Measurements from ENCODE around the gene ZGPAT. TPM values are rescaled to one million over a fixed set of nuclear protein-coding genes. Genes with fewer than 3 reads are reported as not detected.
A peak's percentile ranks its signal among the peaks of the same experiment; 100 is the strongest.

Gene ZGPAT
- total RNA-seq, 1 experiment from 2014 or later, result 27.2 TPM

DNA sequence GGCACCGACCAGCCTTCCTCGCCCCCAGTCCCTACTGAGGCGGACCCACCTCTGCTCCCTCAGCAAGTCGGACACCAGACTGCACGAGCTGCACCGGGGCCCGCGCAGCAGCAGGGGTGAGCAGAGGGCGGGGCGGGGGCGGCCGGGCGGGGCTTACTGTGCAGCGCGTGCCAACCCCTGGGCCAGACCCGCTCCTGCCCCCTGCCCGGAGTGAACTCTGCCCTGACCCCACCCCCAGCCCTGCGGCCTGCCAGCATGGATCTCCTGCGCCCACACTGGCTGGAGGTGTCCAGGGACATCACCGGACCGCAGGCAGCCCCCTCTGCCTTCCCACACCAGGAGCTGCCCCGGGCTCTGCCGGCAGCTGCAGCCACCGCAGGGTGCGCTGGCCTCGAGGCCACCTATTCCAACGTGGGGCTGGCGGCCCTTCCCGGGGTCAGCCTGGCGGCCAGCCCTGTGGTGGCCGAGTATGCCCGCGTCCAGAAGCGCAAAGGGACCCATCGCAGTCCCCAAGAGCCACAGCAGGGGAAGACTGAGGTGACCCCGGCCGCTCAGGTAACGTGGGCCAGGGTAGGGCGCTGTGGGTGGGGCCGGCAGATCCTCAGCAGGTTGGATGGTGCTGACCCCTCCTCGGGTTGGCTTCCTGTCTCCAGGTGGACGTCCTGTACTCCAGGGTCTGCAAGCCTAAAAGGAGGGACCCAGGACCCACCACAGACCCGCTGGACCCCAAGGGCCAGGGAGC lies 30.3 kb downstream of the ZGPAT start:
- intact Hi-C loops (cut with micrococcal nuclease; ENCODE audit: unreplicated experiment), result no loop called here
- TF ChIP-seq, protein P1, sequence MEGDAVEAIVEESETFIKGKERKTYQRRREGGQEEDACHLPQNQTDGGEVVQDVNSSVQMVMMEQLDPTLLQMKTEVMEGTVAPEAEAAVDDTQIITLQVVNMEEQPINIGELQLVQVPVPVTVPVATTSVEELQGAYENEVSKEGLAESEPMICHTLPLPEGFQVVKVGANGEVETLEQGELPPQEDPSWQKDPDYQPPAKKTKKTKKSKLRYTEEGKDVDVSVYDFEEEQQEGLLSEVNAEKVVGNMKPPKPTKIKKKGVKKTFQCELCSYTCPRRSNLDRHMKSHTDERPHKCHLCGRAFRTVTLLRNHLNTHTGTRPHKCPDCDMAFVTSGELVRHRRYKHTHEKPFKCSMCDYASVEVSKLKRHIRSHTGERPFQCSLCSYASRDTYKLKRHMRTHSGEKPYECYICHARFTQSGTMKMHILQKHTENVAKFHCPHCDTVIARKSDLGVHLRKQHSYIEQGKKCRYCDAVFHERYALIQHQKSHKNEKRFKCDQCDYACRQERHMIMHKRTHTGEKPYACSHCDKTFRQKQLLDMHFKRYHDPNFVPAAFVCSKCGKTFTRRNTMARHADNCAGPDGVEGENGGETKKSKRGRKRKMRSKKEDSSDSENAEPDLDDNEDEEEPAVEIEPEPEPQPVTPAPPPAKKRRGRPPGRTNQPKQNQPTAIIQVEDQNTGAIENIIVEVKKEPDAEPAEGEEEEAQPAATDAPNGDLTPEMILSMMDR (conservative IDR thresholded peaks at IDR 0.05), result no peak
- no peak for TF ChIP-seq EZH2 (IDR thresholded peaks at IDR 0.05; ENCODE audit: low read depth)
- Histone ChIP-seq H3K9me3 (ENCODE audit: insufficient read depth, low read depth) (no peaks in the 10 kb centered on the region), H2AFZ (no peak overlapping the region), H3K4me2 (no peak overlapping the region), H3K4me1 (replicated peaks; ENCODE audit: insufficient read depth) (peaks cover 9% of the 10 kb centered on the region), H4K20me1 (ENCODE audit: insufficient read depth) (peaks cover 7% of the 10 kb centered on the region), H3K36me3 (ENCODE audit: low read depth) (no peaks in the 10 kb centered on the region), H3K27me3 (ENCODE audit: insufficient read depth, low read depth) (no peaks in the 10 kb centered on the region), H3K4me3 (no peak overlapping the region), H3K79me2 (ENCODE audit: low read depth) (peaks cover 10% of the 10 kb centered on the region; the same call in 1 of the 2 replicates), H3K27ac (no peak overlapping the region), H3K9me2 (ENCODE audit: insufficient read depth) (no peaks in the 10 kb centered on the region), H3F3A (ENCODE audit: insufficient read depth, low read depth) (peaks cover 24% of the 10 kb centered on the region)
- ChIA-PET CTCF (no interaction called here), POLR2A (ENCODE audit: unreplicated experiment) (no interaction called here)
- DNase-seq, result no peak
- BruUV-seq (replicated peaks), result no TSS peak

DNA sequence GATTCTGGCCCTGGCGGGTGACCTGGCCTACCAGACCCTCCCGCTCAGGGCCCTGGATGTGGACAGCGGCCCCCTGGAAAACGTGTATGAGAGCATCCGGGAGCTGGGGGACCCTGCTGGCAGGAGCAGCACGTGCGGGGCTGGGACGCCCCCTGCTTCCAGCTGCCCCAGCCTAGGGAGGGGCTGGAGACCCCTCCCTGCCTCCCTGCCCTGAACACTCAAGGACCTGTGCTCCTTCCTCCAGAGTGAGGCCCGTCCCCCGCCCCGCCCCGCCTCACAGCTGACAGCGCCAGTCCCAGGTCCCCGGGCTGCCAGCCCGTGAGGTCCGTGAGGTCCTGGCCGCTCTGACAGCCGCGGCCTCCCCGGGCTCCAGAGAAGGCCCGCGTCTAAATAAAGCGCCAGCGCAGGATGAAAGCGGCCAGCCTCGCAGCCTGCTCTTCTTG lies 30.9 kb downstream of the ZGPAT start:
- intact Hi-C loops (cut with micrococcal nuclease; ENCODE audit: unreplicated experiment), result no loop called here
- peaks cover 10% of the 10 kb centered on the region; the same call in 1 of the 2 replicates for H3K79me2 ChIP-seq (ENCODE audit: low read depth)
- H3K27ac ChIP-seq, result no peak overlapping the region
- H3K27me3 ChIP-seq (ENCODE audit: insufficient read depth, low read depth), result no peaks in the 10 kb centered on the region
- peaks cover 9% of the 10 kb centered on the region for H3K4me1 ChIP-seq (replicated peaks; ENCODE audit: insufficient read depth)
- H3K4me2 ChIP-seq, result no peak overlapping the region
- no peak overlapping the region for H2AFZ ChIP-seq
- BruUV-seq (replicated peaks), result no TSS peak
- no peak overlapping the region for H3K4me3 ChIP-seq
- H3K9me2 ChIP-seq (ENCODE audit: insufficient read depth), result no peaks in the 10 kb centered on the region
- POLR2A ChIA-PET (ENCODE audit: unreplicated experiment), result interaction anchor here (0.6 kb wide), 1 partner anchor 97 kb away, joined by 3 read pairs; no protein-coding TSS in a partner anchor
- no peak for DNase-seq
- H4K20me1 ChIP-seq (ENCODE audit: insufficient read depth), result peaks cover 5% of the 10 kb centered on the region; the same call in 1 of the 2 replicates
- TF ChIP-seq, protein P1 (conservative IDR thresholded peaks at IDR 0.05), result no peak
- TF ChIP-seq EZH2 (IDR thresholded peaks at IDR 0.05; ENCODE audit: low read depth), result no peak
- CTCF ChIA-PET, result interaction anchor here (0.7 kb wide), 1 partner anchor 30 kb away, joined by 6 read pairs; no protein-coding TSS in a partner anchor
- no peaks in the 10 kb centered on the region for H3K9me3 ChIP-seq (ENCODE audit: insufficient read depth, low read depth)
- no peaks in the 10 kb centered on the region for H3K36me3 ChIP-seq (ENCODE audit: low read depth)
- H3F3A ChIP-seq (ENCODE audit: insufficient read depth, low read depth), result peaks cover 30% of the 10 kb centered on the region

DNA sequence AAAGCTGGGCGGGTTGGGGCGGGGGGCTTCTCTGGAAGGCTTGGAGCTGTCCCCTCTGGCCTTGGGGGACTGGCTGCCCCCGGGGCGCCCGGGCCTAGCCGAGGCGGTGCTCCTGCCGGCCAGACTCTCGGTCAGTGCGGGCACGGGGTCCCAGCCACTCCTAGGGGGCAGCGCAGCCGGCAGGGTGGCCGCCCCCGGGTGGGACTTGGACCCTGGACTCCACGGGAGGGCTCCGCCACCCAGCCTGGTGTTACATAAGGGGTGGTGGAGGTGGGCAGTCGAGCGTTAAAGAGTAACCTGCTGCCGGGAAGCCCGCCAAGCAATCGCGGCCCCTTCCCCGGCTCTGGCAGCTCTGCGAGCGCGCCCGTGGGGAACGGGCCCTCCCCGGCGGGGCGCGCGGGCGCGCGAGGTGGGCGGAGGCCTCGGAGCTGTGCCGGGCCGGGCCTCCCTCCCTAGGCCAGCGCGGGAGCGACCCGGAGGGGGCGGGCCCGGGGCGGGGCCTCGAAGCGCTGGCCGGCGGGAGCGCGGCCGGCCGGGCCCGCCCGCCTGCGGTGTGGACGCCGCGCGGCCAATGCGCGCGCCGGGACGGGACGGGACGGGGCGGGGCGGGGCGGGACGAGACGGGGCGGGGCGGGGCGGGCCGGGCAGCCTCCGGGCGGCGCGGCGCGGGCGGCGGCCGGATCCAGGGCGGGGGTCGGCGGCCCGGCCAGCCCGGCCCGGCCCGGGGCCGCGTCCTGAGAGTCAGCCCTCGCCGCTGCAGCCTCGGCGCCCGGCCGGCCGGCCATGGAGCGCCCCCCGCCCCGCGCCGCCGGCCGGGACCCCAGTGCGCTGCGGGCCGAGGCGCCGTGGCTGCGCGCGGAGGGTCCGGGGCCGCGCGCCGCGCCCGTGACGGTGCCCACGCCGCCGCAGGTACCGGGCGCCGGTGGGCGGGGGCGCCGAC lies 31.6 kb downstream of the ZGPAT start, which contains the start of gene SLC2A4RG:
Gene SLC2A4RG, plus strand, starts transcription at position 647 of the 940 bp plus-strand sequence. Its CDS starts 137 bp downstream, at position 784.
- Histone ChIP-seq H3K27me3 (ENCODE audit: insufficient read depth, low read depth) (no peaks in the 10 kb centered on the region), H3K4me2 (peak within 1 kb of the TSS; percentile 74), H2AFZ (peak within 1 kb of the TSS; percentile 46), H3K9me3 (ENCODE audit: insufficient read depth, low read depth) (no peaks in the 10 kb centered on the region), H3F3A (ENCODE audit: insufficient read depth, low read depth) (peaks cover 37% of the 10 kb centered on the region), H3K9me2 (ENCODE audit: insufficient read depth) (no peaks in the 10 kb centered on the region), H4K20me1 (ENCODE audit: insufficient read depth) (peaks cover 5% of the 10 kb centered on the region; the same call in 1 of the 2 replicates), H3K36me3 (ENCODE audit: low read depth) (no peaks in the 10 kb centered on the region), H3K79me2 (ENCODE audit: low read depth) (peaks cover 10% of the 10 kb centered on the region; the same call in 1 of the 2 replicates), H3K4me3 (peak within 1 kb of the TSS; percentile 46), H3K27ac (0 out of 2 replicates have a peak within 1 kb of the TSS, but pooled peaks have one; percentile 13), H3K4me1 (replicated peaks; ENCODE audit: insufficient read depth) (peaks cover 9% of the 10 kb centered on the region)
- DNase-seq, result peak in 1 of 2 experiments; percentile 85
- CTCF ChIA-PET, result interaction anchor here (0.6 to 0.7 kb wide), 2 partner anchors 31 to 469 kb away, joined by 3 to 6 read pairs; no protein-coding TSS in a partner anchor
- TF ChIP-seq, protein P1 (conservative IDR thresholded peaks at IDR 0.05), result no peak
- TF ChIP-seq EZH2 (IDR thresholded peaks at IDR 0.05; ENCODE audit: low read depth), result no peak
- intact Hi-C loops (cut with micrococcal nuclease; ENCODE audit: unreplicated experiment), result loop anchor here (2.0 kb wide), 1 partner anchor 203 kb away; the partner anchor contains the start of gene PTK6
- POLR2A ChIA-PET (ENCODE audit: unreplicated experiment), result interaction anchor here (0.6 kb wide), 2 partner anchors 42 to 98 kb away, joined by 3 read pairs; no protein-coding TSS in a partner anchor
- no TSS peak for BruUV-seq (replicated peaks)
